GM12875 (cell line): ENCODE measurements around the gene IGF2.

Experiments used
- H3K4me3 ChIP-seq: one replicate; pipeline ENCODE4 v1.5.1; 2011; ENCODE audit warnings: low read depth, low read length, control low read depth
- CTCF ChIP-seq: IDR thresholded peaks from 2 replicates; pipeline ENCODE4 v1.5.1; 2011; ENCODE audit warnings: low read depth, mild to moderate bottlenecking, control low read depth, inconsistent platforms, low read length, moderate library complexity, borderline replicate concordance; ENCODE audit not compliant: insufficient read depth

The IGF2 gene

GRCh38 chr11:2158966-2159365 is 19.8 kb upstream of the IGF2 start:
- no peak for TF ChIP-seq CTCF
- no peak overlapping the region for H3K4me3 ChIP-seq

- no peak overlapping the region for H3K4me3 ChIP-seq
- TF ChIP-seq CTCF: no peak
These were observed 19.1 kb upstream of the IGF2 start for GRCh38 chr11:2158296-2158737.

GRCh38 chr11:2157294-2158040 is 18.3 kb upstream of the IGF2 start:
- H3K4me3 ChIP-seq: no peak overlapping the region
- TF ChIP-seq CTCF: no peak

GRCh38 chr11:2156416-2157182 is 17.4 kb upstream of the IGF2 start:
- no peak overlapping the region for H3K4me3 ChIP-seq
- TF ChIP-seq CTCF: peak; percentile 83

GRCh38 chr11:2155511-2155910 is 16.3 kb upstream of the IGF2 start:
- no peak overlapping the region for H3K4me3 ChIP-seq
- no peak for TF ChIP-seq CTCF

GRCh38 chr11:2154889-2155288 is 15.7 kb upstream of the IGF2 start:
- TF ChIP-seq CTCF: no peak
- no peak overlapping the region for H3K4me3 ChIP-seq

- H3K4me3 ChIP-seq: no peak overlapping the region
- TF ChIP-seq CTCF: no peak
These were observed 15.0 kb upstream of the IGF2 start for GRCh38 chr11:2154195-2154585.
